Heart left ventricle (tissue), 16 donors: Measurements from ENCODE around the gene MIGA1. TPM values are rescaled to one million over a fixed set of nuclear protein-coding genes. Genes with fewer than 3 reads are reported as not detected.

Experiments used
- ATAC-seq, 4 donors: fragments of 200-7000 bp; cut with Tn5 transposase; one replicate each; pipeline ENCODE4 v1.9.1; 2020 to 2022; ENCODE audit warnings: moderate library complexity in 4 of 4, mild to moderate bottlenecking in 3 of 4, moderate number of reproducible peaks in 1 of 4
- DNase-seq, 5 donors: peaks; one replicate each; pipeline ENCODE4 v3.0.0-alpha.2; 2020
- H3K27ac ChIP-seq, 12 donors: fragments of 200-600 bp; sonication (generic) in 4 of 12; one replicate each; pipeline versions ENCODE4 v1.5.0 to v1.8.0; 2016 to 2022; ENCODE audit warnings: mild to moderate bottlenecking in 2 of 12
- H3K27me3 ChIP-seq, 9 donors: fragments of 200-600 bp; sonication (generic) in 2 of 9; one replicate each; pipeline versions ENCODE4 v1.5.1 to v1.8.0; 2016 to 2022; ENCODE audit warnings: mild to moderate bottlenecking in 3 of 9
- H3K36me3 ChIP-seq, 9 donors: fragments of 200-600 bp; sonication (generic) in 2 of 9; one replicate each; pipeline versions ENCODE4 v1.5.0 to v1.8.0; 2018 to 2022; ENCODE audit warnings: mild to moderate bottlenecking in 2 of 9
- H3K4me1 ChIP-seq, 12 donors: fragments of 200-600 bp; sonication (generic) in 4 of 12; one replicate each; pipeline versions ENCODE4 v1.5.0 to v1.8.0; 2016 to 2022; ENCODE audit warnings: mild to moderate bottlenecking in 3 of 12
- H3K4me3 ChIP-seq, 12 donors: fragments of 200-600 bp; sonication (generic) in 4 of 12; one replicate each; pipeline versions ENCODE4 v1.5.0 to v1.8.0; 2017 to 2022; ENCODE audit warnings: mild to moderate bottlenecking in 9 of 12, moderate library complexity in 4 of 12
- H3K9me3 ChIP-seq, 12 donors: fragments of 200-600 bp; sonication (generic) in 4 of 12; one replicate each; pipeline versions ENCODE4 v1.5.0 to v1.8.0; 2016 to 2022; ENCODE audit warnings: mild to moderate bottlenecking in 1 of 12
- CTCF ChIP-seq, 12 donors: fragments of 200-600 bp; sonication (generic) in 4 of 12; IDR thresholded peaks; one replicate each; pipeline versions ENCODE4 v1.5.0 to v1.8.0; 2018 to 2022; ENCODE audit warnings: antibody characterized with exemption in 12 of 12, mild to moderate bottlenecking in 5 of 12
- POLR2A ChIP-seq, 2 donors: fragments of 450-650 bp; IDR thresholded peaks; one replicate each; pipeline ENCODE4 v1.6.1; 2017; ENCODE audit warnings: antibody characterized with exemption in 2 of 2, mild to moderate bottlenecking in 2 of 2, moderate library complexity in 2 of 2
- WGBS, 4 donors: extraction: QIAGEN DNeasy Blood & Tissue Kit in 2 of 4; methylation state at CpG; one replicate each; pipeline versions ENCODE4 v1.1.5 to v1.1.7; 2013 to 2018; 5-methylcytosine and 5-hydroxymethylcytosine counted together
- intact Hi-C, 10 donors: fragments of 100-400 bp; cut with DNase I; formaldehyde crosslinking; loops; one replicate each; pipeline versions ENCODE4 v1.11.1 to v1.14.2; 2022
- long read RNA-seq, 3 donors: library from polyadenylated mRNA; unstranded; transcript quantifications; one replicate each; pipeline ENCODE4 v2.0.0, GENCODE V29; 2020 to 2021
- polyA plus RNA-seq, 2 donors: library from polyadenylated mRNA; stranded (reverse); fragments of 200-250 nt; gene quantifications; one replicate each; pipeline ENCODE4 v1.2.3, GENCODE V29; 2013
- total RNA-seq, 9 donors: library from RNA; depleted of rRNA in 2 of 9; stranded (reverse); fragments of >200 nt in 2 of 9; fragmentation: NEBNext Ultra II Directional in 3 of 9; extraction: Animal tissue kit (Norgen Biotek cat#: 25700) in 3 of 9; gene quantifications; one replicate each; pipeline versions ENCODE4 v1.1.0 to v1.2.4, GENCODE V29; 2016 to 2023
- donor health status: ischemic (EF 13 %, LVEDD 7.1; RV severe dilation, severe dysfunction).
- donor health status: healthy with polysubstance abuse.
- donor health status: DM: no; HTN: yes; CAD: no.
- donor health status: DM: no; HTN: no; CAD: no.
- donor health status: ischemic (EF 25% LVEDD 6.9; RV normal size, moderate dysfunction).
- donor health status: ischemic (EF 25% LVEDD 5.7; RV mildly dilated, moderate dysfunction).
- donor health status: healthy.
- donor health status: DM: yes; HTN: yes; CAD: no.
- donor health status: ischemic (EF 35%, LVEDD 5.7; RV mildly dilated, moderate dysfunction).
- donor health status: nonischemic (EF 11% LVEDD 7.7; RV severe dilation, severe dysfunction).
- donor health status: DM: yes; HTN: yes; CAD: no.
- donor health status: PGD.
- donor health status: ischemic (EF 29% LVEDD 5.4; RV normal size, mild dysfunction).
- donor health status: nonischemic (EF 23%, LVEDD 6.1; RV moderate dilation, normal function).

Gene MIGA1
- total RNA-seq = 10 to 100 TPM in 5 of 9 donors, 1 to 10 TPM in 4; 8.1 to 14.1 (median 10.3) TPM
- 1 to 10 TPM; 2.6 to 6.0 TPM for polyA plus RNA-seq
- long read RNA-seq, donor 1, full-length matches to known transcripts = 6 of 12 reads
- long read RNA-seq, donor 1, partial matches to known transcripts = 0 of 12 reads
- long read RNA-seq, donor 1, other reads (novel, unspliced or antisense) = 6 of 12 reads
- long read RNA-seq, donor 2, full-length matches to known transcripts = 15 of 37 reads
- long read RNA-seq, donor 2, partial matches to known transcripts = 6 of 37 reads
- long read RNA-seq, donor 2, other reads (novel, unspliced or antisense) = 16 of 37 reads
- long read RNA-seq, donor 3, full-length matches to known transcripts = 2 of 9 reads
- long read RNA-seq, donor 3, partial matches to known transcripts = 1 of 9 reads
- long read RNA-seq, donor 3, other reads (novel, unspliced or antisense) = 6 of 9 reads

- H3K36me3 ChIP-seq = peaks cover 0 to 17% (median 12%) of the 10 kb centered on the region in 9 donors
- no peaks in the 10 kb centered on the region for H3K27me3 ChIP-seq
- TF ChIP-seq POLR2A (IDR thresholded peaks at IDR 0.05) = no peak
- H3K4me3 ChIP-seq = peak within 1 kb of the TSS; percentile 74 to 97 (median 85)
- peak; percentile 89 to 94 (median 92) for DNase-seq
- no peaks in the 10 kb centered on the region for H3K9me3 ChIP-seq
- intact Hi-C loops = loop anchor here in 2 of 10 donors (1.0 to 2.0 kb wide), 2 partner anchors 19 kb away; no protein-coding TSS in a partner anchor
- peak; percentile 97 to 99 (median 99) for ATAC-seq
- WGBS, 4 donors = 1% methylated on average over 32 to 40 of the region's 40 CpGs
- peak within 1 kb of the TSS in 10 of 12 donors; percentile 47 to 79 (median 67) for H3K27ac ChIP-seq
- peaks cover 0 to 21% (median 12%) of the 10 kb centered on the region in 12 donors for H3K4me1 ChIP-seq
These were observed at the start of gene MIGA1 for GRCh38 chr1:77779529-77780281. MIGA1 (plus strand) TSS chr1:77779649; CDS start chr1:77783253, 3,604 bp downstream.

GRCh38 chr1:77732090-77732489 is 47.4 kb upstream of the MIGA1 start:
- no peaks in the 10 kb centered on the region for H3K9me3 ChIP-seq
- no peaks in the 10 kb centered on the region for H3K27me3 ChIP-seq
- H3K4me1 ChIP-seq = peaks cover 0 to 7% (median 0%) of the 10 kb centered on the region in 12 donors
- H3K27ac ChIP-seq = no peak overlapping the region
- ATAC-seq (no peak), DNase-seq (no peak)
- no peak overlapping the region for H3K4me3 ChIP-seq
- 22 to 40% (median 35%) methylated on average over 1 of the region's 1 CpG for WGBS, 4 donors
- intact Hi-C loops = no loop called here
- no peak for TF ChIP-seq POLR2A (IDR thresholded peaks at IDR 0.05)
- no peak for TF ChIP-seq CTCF (IDR thresholded peaks at IDR 0.05)
- peaks cover 0 to 85% (median 71%) of the 10 kb centered on the region in 9 donors for H3K36me3 ChIP-seq

- peaks cover 0 to 10% (median 2%) of the 10 kb centered on the region in 12 donors for H3K4me1 ChIP-seq
These were observed 40.2 kb upstream of the MIGA1 start for GRCh38 chr1:77739235-77739634.

GRCh38 chr1:77741316-77741715 is 38.1 kb upstream of the MIGA1 start:
- 89 to 94% (median 92%) methylated on average over 1 of the region's 1 CpG for WGBS, 4 donors
- Histone ChIP-seq H3K36me3 (peaks cover 0 to 49% (median 39%) of the 10 kb centered on the region in 9 donors), H3K4me1 (peaks cover 0 to 10% (median 2%) of the 10 kb centered on the region in 12 donors), H3K4me3 (no peak overlapping the region), H3K9me3 (no peaks in the 10 kb centered on the region), H3K27me3 (no peaks in the 10 kb centered on the region), H3K27ac (no peak overlapping the region)
- intact Hi-C loops = no loop called here
- TF ChIP-seq POLR2A (IDR thresholded peaks at IDR 0.05) = no peak
- no peak for TF ChIP-seq CTCF (IDR thresholded peaks at IDR 0.05)
- ATAC-seq (no peak), DNase-seq (no peak)

More at GRCh38 chr1:77739235-77739634, 40.2 kb upstream of the MIGA1 start:
- WGBS, 4 donors = 87 to 92% (median 88%) methylated on average over 1 of the region's 1 CpG
- H3K9me3 ChIP-seq = no peaks in the 10 kb centered on the region
- H3K27ac ChIP-seq = no peak overlapping the region
- no peak overlapping the region for H3K4me3 ChIP-seq
- peaks cover 0 to 69% (median 56%) of the 10 kb centered on the region in 9 donors for H3K36me3 ChIP-seq
- TF ChIP-seq CTCF (IDR thresholded peaks at IDR 0.05) (no peak), POLR2A (IDR thresholded peaks at IDR 0.05) (no peak)
- DNase-seq = no peak
- no peak for ATAC-seq
- H3K27me3 ChIP-seq = no peaks in the 10 kb centered on the region
- intact Hi-C loops = no loop called here
